ENCODE measurements around the gene GPR62.

DNA sequence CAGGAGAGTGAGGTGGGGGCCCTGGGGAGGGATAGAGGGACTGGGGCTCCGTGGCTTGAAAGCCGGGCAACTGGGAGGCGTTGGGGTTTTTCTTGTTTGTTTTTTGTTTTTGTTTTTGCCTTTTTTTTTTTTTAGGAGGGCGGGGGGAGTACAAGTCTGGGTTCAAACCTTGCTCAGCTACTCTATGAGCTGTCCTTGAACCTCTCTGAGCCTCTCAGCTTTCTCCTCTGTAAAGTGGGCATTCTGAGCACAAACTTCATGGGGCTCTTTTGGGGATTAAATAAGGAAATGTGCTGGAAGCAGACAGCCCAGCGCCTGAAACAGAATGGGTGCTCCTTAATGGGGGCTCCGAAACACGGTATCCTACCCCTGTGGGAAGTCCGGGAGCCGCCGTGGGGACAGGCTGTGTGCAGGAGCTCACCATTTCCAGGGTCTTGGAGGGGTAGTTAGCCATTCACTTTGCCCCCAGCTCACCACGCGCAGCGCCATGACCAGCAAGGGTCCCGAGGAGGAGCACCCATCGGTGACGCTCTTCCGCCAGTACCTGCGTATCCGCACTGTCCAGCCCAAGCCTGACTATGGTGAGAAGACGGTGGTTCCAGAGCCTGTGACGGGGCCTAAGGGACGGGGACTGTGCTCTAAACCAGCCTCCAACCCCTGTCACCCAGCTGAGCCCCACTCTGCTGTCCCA lies 28.5 kb downstream of the GPR62 start:
- TF ChIP-seq, protein P1, sequence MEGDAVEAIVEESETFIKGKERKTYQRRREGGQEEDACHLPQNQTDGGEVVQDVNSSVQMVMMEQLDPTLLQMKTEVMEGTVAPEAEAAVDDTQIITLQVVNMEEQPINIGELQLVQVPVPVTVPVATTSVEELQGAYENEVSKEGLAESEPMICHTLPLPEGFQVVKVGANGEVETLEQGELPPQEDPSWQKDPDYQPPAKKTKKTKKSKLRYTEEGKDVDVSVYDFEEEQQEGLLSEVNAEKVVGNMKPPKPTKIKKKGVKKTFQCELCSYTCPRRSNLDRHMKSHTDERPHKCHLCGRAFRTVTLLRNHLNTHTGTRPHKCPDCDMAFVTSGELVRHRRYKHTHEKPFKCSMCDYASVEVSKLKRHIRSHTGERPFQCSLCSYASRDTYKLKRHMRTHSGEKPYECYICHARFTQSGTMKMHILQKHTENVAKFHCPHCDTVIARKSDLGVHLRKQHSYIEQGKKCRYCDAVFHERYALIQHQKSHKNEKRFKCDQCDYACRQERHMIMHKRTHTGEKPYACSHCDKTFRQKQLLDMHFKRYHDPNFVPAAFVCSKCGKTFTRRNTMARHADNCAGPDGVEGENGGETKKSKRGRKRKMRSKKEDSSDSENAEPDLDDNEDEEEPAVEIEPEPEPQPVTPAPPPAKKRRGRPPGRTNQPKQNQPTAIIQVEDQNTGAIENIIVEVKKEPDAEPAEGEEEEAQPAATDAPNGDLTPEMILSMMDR (IDR thresholded peaks at IDR 0.05), result no peak
- TF ChIP-seq POLR2A (IDR thresholded peaks at IDR 0.05), result no peak
